ENCODE data around the gene HMG20B.

The HMG20B gene

GRCh38 chr19:3551792-3552095, 21.0 kb upstream of the HMG20B start:
- H3K36me3 ChIP-seq (replicated peaks; ENCODE audit: insufficient read depth, low read length), result no peaks in the 10 kb centered on the region
- H3K9me3 ChIP-seq (replicated peaks; ENCODE audit: insufficient read depth, low read length), result no peaks in the 10 kb centered on the region
- H3K9ac ChIP-seq (ENCODE audit: low read length), result no peak overlapping the region
- no peak overlapping the region for H3K4me2 ChIP-seq (ENCODE audit: low read depth, low read length)
- H4K20me1 ChIP-seq (ENCODE audit: insufficient read depth, low read length), result no peaks in the 10 kb centered on the region
- no peak overlapping the region for H2AFZ ChIP-seq (ENCODE audit: low read length)
- H3K79me2 ChIP-seq (ENCODE audit: low read length), result peaks cover 24% of the 10 kb centered on the region
- H3K27ac ChIP-seq (ENCODE audit: low read length), result no peak overlapping the region
- H3F3A ChIP-seq (ENCODE audit: insufficient read depth, low read length), result no peaks in the 10 kb centered on the region
- H3K9me2 ChIP-seq (replicated peaks; ENCODE audit: insufficient read depth, low read length), result no peaks in the 10 kb centered on the region
- H3K4me1 ChIP-seq (ENCODE audit: low read length), result peaks cover 15% of the 10 kb centered on the region; the same call in 1 of the 2 replicates
- DNase-seq, result peak; percentile 4
- no peaks in the 10 kb centered on the region for H3K27me3 ChIP-seq (replicated peaks; ENCODE audit: insufficient read depth, low read length)
- TF ChIP-seq EZH2 (optimal IDR thresholded peaks at IDR 0.05; ENCODE audit: low read depth, low read length) (no peak), EZH2phosphoT487 (IDR thresholded peaks at IDR 0.05; ENCODE audit: low read length) (no peak), CTCF (IDR thresholded peaks at IDR 0.05; ENCODE audit: low read length) (no peak)
- H3K4me3 ChIP-seq (ENCODE audit: low read length), result no peak overlapping the region

- H3K36me3 ChIP-seq (replicated peaks; ENCODE audit: insufficient read depth, low read length), result no peaks in the 10 kb centered on the region
- no peak for TF ChIP-seq EZH2phosphoT487 (IDR thresholded peaks at IDR 0.05; ENCODE audit: low read length)
- no peak for TF ChIP-seq EZH2 (optimal IDR thresholded peaks at IDR 0.05; ENCODE audit: low read depth, low read length)
- no peak for TF ChIP-seq CTCF (IDR thresholded peaks at IDR 0.05; ENCODE audit: low read length)
- H3K4me2 ChIP-seq (ENCODE audit: low read depth, low read length), result no peak overlapping the region
- no peak overlapping the region for H3K27ac ChIP-seq (ENCODE audit: low read length)
- peaks cover 15% of the 10 kb centered on the region; the same call in 1 of the 2 replicates for H3K4me1 ChIP-seq (ENCODE audit: low read length)
- DNase-seq, result peak; percentile 2
- no peaks in the 10 kb centered on the region for H3K27me3 ChIP-seq (replicated peaks; ENCODE audit: insufficient read depth, low read length)
- no peak overlapping the region for H2AFZ ChIP-seq (ENCODE audit: low read length)
- no peaks in the 10 kb centered on the region for H3F3A ChIP-seq (ENCODE audit: insufficient read depth, low read length)
- no peaks in the 10 kb centered on the region for H3K9me3 ChIP-seq (replicated peaks; ENCODE audit: insufficient read depth, low read length)
- H3K4me3 ChIP-seq (ENCODE audit: low read length), result no peak overlapping the region
- H3K9ac ChIP-seq (ENCODE audit: low read length), result no peak overlapping the region
- H3K79me2 ChIP-seq (ENCODE audit: low read length), result peaks cover 28% of the 10 kb centered on the region
- no peaks in the 10 kb centered on the region for H3K9me2 ChIP-seq (replicated peaks; ENCODE audit: insufficient read depth, low read length)
- H4K20me1 ChIP-seq (ENCODE audit: insufficient read depth, low read length), result no peaks in the 10 kb centered on the region
Measured at GRCh38 chr19:3554254-3555083, 18.3 kb upstream of the HMG20B start.

- Histone ChIP-seq H3K79me2 (ENCODE audit: low read length) (peaks cover 28% of the 10 kb centered on the region), H3K9me2 (replicated peaks; ENCODE audit: insufficient read depth, low read length) (no peaks in the 10 kb centered on the region), H3F3A (ENCODE audit: insufficient read depth, low read length) (no peaks in the 10 kb centered on the region), H3K4me2 (ENCODE audit: low read depth, low read length) (peak overlapping the region; percentile 87; the same call in 1 of the 2 replicates), H3K36me3 (replicated peaks; ENCODE audit: insufficient read depth, low read length) (no peaks in the 10 kb centered on the region), H4K20me1 (ENCODE audit: insufficient read depth, low read length) (no peaks in the 10 kb centered on the region), H3K9ac (ENCODE audit: low read length) (peak overlapping the region; percentile 60; the same call in 1 of the 2 replicates), H3K27me3 (replicated peaks; ENCODE audit: insufficient read depth, low read length) (peaks cover 9% of the 10 kb centered on the region; the same call in 1 of the 2 replicates), H2AFZ (ENCODE audit: low read length) (no peak overlapping the region), H3K4me3 (ENCODE audit: low read length) (peak overlapping the region; percentile 83), H3K4me1 (ENCODE audit: low read length) (peaks cover 15% of the 10 kb centered on the region; the same call in 1 of the 2 replicates), H3K9me3 (replicated peaks; ENCODE audit: insufficient read depth, low read length) (no peaks in the 10 kb centered on the region), H3K27ac (ENCODE audit: low read length) (no peak overlapping the region)
- DNase-seq, result peak; percentile 2
- TF ChIP-seq EZH2 (optimal IDR thresholded peaks at IDR 0.05; ENCODE audit: low read depth, low read length) (no peak), CTCF (IDR thresholded peaks at IDR 0.05; ENCODE audit: low read length) (no peak), EZH2phosphoT487 (IDR thresholded peaks at IDR 0.05; ENCODE audit: low read length) (no peak)
Measured at GRCh38 chr19:3555653-3556422, 16.9 kb upstream of the HMG20B start.
